GM12878 (cell line): Measurements from ENCODE around the gene SFXN2. TPM values are rescaled to one million over a fixed set of nuclear protein-coding genes. Genes with fewer than 3 reads are reported as not detected.
"Not testable (repeated sequence)": the region's sequence is repeated elsewhere in the genome, so short reads cannot be mapped to it uniquely, and the experiment has no call there.

Source experiments
- ATAC-seq: fragments of 200-7000 bp; cut with Tn5 transposase; 3 replicates; pipeline ENCODE4 v1.9.1; 2020; ENCODE audit warnings: mild to moderate bottlenecking, moderate library complexity
- BruUV-seq: library from RNA; stranded (reverse); fragments of 400-500 nt; replicated peaks from 2 replicates; lab custom pipeline; 2021; lab: Mats Ljungman, UMichigan
- CTCF ChIA-PET: fragments of 300-600 bp; sonication (Branson Sonifier 250); formaldehyde crosslinking; extraction: SDS; loops from one replicate; lab custom pipeline; 2021; ENCODE audit warnings: inconsistent platforms; lab: Yijun Ruan, JAX
- POLR2A ChIA-PET: fragments of 350-600 bp; formaldehyde crosslinking; extraction: SDS; loops from one replicate; lab custom pipeline; 2021; ENCODE audit warnings: inconsistent platforms; lab: Charles Lee
- RAD21 ChIA-PET: fragments of 300-600 bp; sonication (Branson Sonifier 250); formaldehyde crosslinking; loops from one replicate; lab custom pipeline; 2023; ENCODE audit warnings: antibody characterized with exemption; ENCODE audit not compliant: unreplicated experiment; lab: Charles Lee
- SMC1A ChIA-PET: fragments of 300-600 bp; sonication (Branson Sonifier 250); formaldehyde crosslinking; loops from one replicate; lab custom pipeline; 2023; ENCODE audit not compliant: unreplicated experiment, uncharacterized antibody; lab: Charles Lee
- DNase-seq: peaks from one replicate; pipeline ENCODE4 v3.0.0-alpha.2; 2011; ENCODE audit warnings: low read depth, low spot score
- FAIRE-seq: peaks from 3 replicates; lab custom pipeline; 2011; peaks lifted over from hg19 to GRCh38; lab: Jason Lieb, UNC
- H2AFZ ChIP-seq: 2 replicates; pipeline ENCODE4 v1.6.0; 2011; ENCODE audit warnings: low read depth, low read length, control low read depth; ENCODE audit not compliant: control insufficient read depth
- H3K27ac ChIP-seq: 2 replicates; pipeline ENCODE4 v1.5.1; 2011; ENCODE audit warnings: control low read depth; ENCODE audit not compliant: control insufficient read depth, insufficient read depth
- H3K27me3 ChIP-seq, 2 experiments: replicated peaks in 1 of 2; 2 replicates each; pipeline versions ENCODE4 v1.6.0 to v1.6.1; 2011; ENCODE audit warnings: low read length in 1 of 2; ENCODE audit not compliant: control insufficient read depth in 2 of 2, insufficient read depth in 2 of 2
- H3K36me3 ChIP-seq, 2 experiments: 2 replicates each; pipeline ENCODE4 v1.5.1; 2011; ENCODE audit warnings: low read length in 1 of 2; ENCODE audit not compliant: control insufficient read depth in 2 of 2, insufficient read depth in 2 of 2
- H3K4me1 ChIP-seq: 2 replicates; pipeline ENCODE4 v1.6.1; 2011; ENCODE audit warnings: mild to moderate bottlenecking, low read length, moderate library complexity, mixed read lengths; ENCODE audit not compliant: control insufficient read depth, insufficient read depth
- H3K4me2 ChIP-seq: 2 replicates; pipeline ENCODE4 v1.6.0; 2011; ENCODE audit warnings: control low read depth; ENCODE audit not compliant: control insufficient read depth, insufficient read depth
- H3K4me3 ChIP-seq: fragments of 200-600 bp; sonication (generic); 2 replicates; pipeline ENCODE4 v1.5.1; 2016
- H3K79me2 ChIP-seq: 2 replicates; pipeline ENCODE4 v1.6.0; 2011; ENCODE audit warnings: low read length; ENCODE audit not compliant: control insufficient read depth, insufficient read depth
- H3K9ac ChIP-seq: 2 replicates; pipeline ENCODE4 v1.8.0; 2011; ENCODE audit warnings: low read length, control low read depth, mixed read lengths; ENCODE audit not compliant: control insufficient read depth, insufficient read depth
- H3K9me3 ChIP-seq: replicated peaks from 3 replicates; pipeline ENCODE4 v1.5.1; 2011; ENCODE audit warnings: mild to moderate bottlenecking, low read length; ENCODE audit not compliant: control insufficient read depth, insufficient read depth
- H4K20me1 ChIP-seq: 2 replicates; pipeline ENCODE4 v1.6.0; 2011; ENCODE audit not compliant: control insufficient read depth, insufficient read depth
- ESRRA ChIP-seq: IDR thresholded peaks from 2 replicates; pipeline ENCODE4 v1.6.1; 2012; ENCODE audit warnings: mild to moderate bottlenecking, low read length, improper control_type of control experiment
- EZH2 ChIP-seq: IDR thresholded peaks from 2 replicates; pipeline ENCODE4 v1.6.1; 2012; ENCODE audit warnings: low read depth, mild to moderate bottlenecking, control low read depth, inconsistent platforms, low read length, borderline replicate concordance; ENCODE audit not compliant: control insufficient read depth
- SKIL ChIP-seq: fragments of 450-650 bp; IDR thresholded peaks from 2 replicates; pipeline ENCODE4 v1.6.1; 2017; ENCODE audit warnings: mild to moderate bottlenecking, low read depth, inconsistent platforms; ENCODE audit not compliant: poor library complexity, severe bottlenecking
- WGBS: methylation state at CpG from one replicate; pipeline ENCODE4 v1.1.6; 2016; ENCODE audit warnings: low lambda C conversion rate; ENCODE audit not compliant: insufficient replicate concordance, insufficient coverage; ENCODE audit errors: missing lambda C conversion rate; 5-methylcytosine and 5-hydroxymethylcytosine counted together
- in situ Hi-C: fragments of 300-500 bp; cut with MboI; formaldehyde crosslinking; loops from 9 replicates; pipeline ENCODE4 v1.14.3; 2018; ENCODE audit warnings: mixed read lengths
- intact Hi-C: fragments of 100-400 bp; cut with micrococcal nuclease; formaldehyde crosslinking; loops from one replicate; pipeline ENCODE4 v1.14.2; 2022; ENCODE audit not compliant: unreplicated experiment
- polyA plus RNA-seq, 11 experiments: library from polyadenylated mRNA; depleted of rRNA in 4 of 11; unstranded in 6 of 11; stranded (reverse) in 5 of 11; fragments of >200 nt; fragmentation: Nextera tagmentation in 4 of 11; fragmentation: Illumina TruSeq in 1 of 11; extraction: Ambion mirVana in 4 of 11; extraction: Trizol in 1 of 11; gene quantifications; 1 replicate in 1 of 11; 2 replicates in 10 of 11; pipeline versions ENCODE4 v1.2.1 to v1.2.3, GENCODE V29; 2011 to 2016; ENCODE audit warnings: inconsistent platforms in 2 of 11, missing spikeins in 2 of 11, low read depth in 1 of 11
- total RNA-seq, 4 experiments: library from RNA; depleted of rRNA in 3 of 4; stranded (reverse); fragments of >200 nt in 3 of 4; fragmentation: Illumina TruSeq in 1 of 4; extraction: Trizol in 1 of 4; gene quantifications; 2 replicates each; pipeline versions ENCODE4 v1.2.1 to v1.2.3, GENCODE V29; 2013 to 2021

Gene SFXN2
- total and polyA plus RNA-seq, 10 of the 15 experiments (the other 5 are each of a cell fraction or from before 2014, with no cell fraction given), result 8.8 to 22.5 (median 18.5) TPM

- CTCF ChIA-PET, result interaction anchor here (0.6 to 9.4 kb wide), 4 partner anchors 10 to 70 kb away, joined by 3 to 82 read pairs (median 4); no protein-coding TSS in a partner anchor
- no TSS peak for BruUV-seq
- no peaks in the 10 kb centered on the region for H3K9me3 ChIP-seq
- no peak overlapping the region for H3K4me3 ChIP-seq
- no peaks in the 10 kb centered on the region for H3K36me3 ChIP-seq
- WGBS, result 84% methylated on average over 9 of the region's 9 CpGs
- H3K4me2 ChIP-seq, result no peak overlapping the region
- SMC1A ChIA-PET, result interaction anchor here (0.7 to 1.9 kb wide), 5 partner anchors 10 to 162 kb away, joined by 3 to 5 read pairs (median 3); partner anchors contain the start of genes SUFU and TRIM8
- in situ Hi-C loops, result no loop called here
- H2AFZ ChIP-seq, result no peak overlapping the region
- POLR2A ChIA-PET, result interaction anchor here (0.5 to 1.9 kb wide), 4 partner anchors 9 to 674 kb away, joined by 4 to 7 read pairs (median 5); partner anchors contain the start of gene TRIM8
- peaks cover 10% of the 10 kb centered on the region for H3K4me1 ChIP-seq
- ATAC-seq (no peak), FAIRE-seq (no peak), DNase-seq (no peak)
- H3K27me3 ChIP-seq, result no peaks in the 10 kb centered on the region
- intact Hi-C loops, result no loop called here
- TF ChIP-seq SKIL (no peak), EZH2 (no peak), ESRRA (no peak)
- no peaks in the 10 kb centered on the region for H3K79me2 ChIP-seq
- H3K27ac ChIP-seq, result no peak overlapping the region
- no peak overlapping the region for H3K9ac ChIP-seq
- RAD21 ChIA-PET, result interaction anchor here (1.1 to 1.4 kb wide), 2 partner anchors 10 to 13 kb away, joined by 5 read pairs; no protein-coding TSS in a partner anchor
- no peaks in the 10 kb centered on the region for H4K20me1 ChIP-seq
These were observed 48.4 kb upstream of the SFXN2 start for GRCh38 chr10:102665904-102666509.

- H3K9ac ChIP-seq, ATAC-seq, intact Hi-C loops, H3K79me2 ChIP-seq, H4K20me1 ChIP-seq, H3K4me3 ChIP-seq, H3K9me3 ChIP-seq, FAIRE-seq, H3K36me3 ChIP-seq, H3K4me2 ChIP-seq, H3K27me3 ChIP-seq, H3K4me1 ChIP-seq, H3K27ac ChIP-seq, in situ Hi-C loops, BruUV-seq, H2AFZ ChIP-seq, DNase-seq: not testable (repeated sequence)
- ChIA-PET POLR2A (interaction anchor here (0.6 to 1.9 kb wide), 5 partner anchors 7 to 443 kb away, joined by 3 to 7 read pairs (median 3); no protein-coding TSS in a partner anchor), CTCF (interaction anchor here (0.6 kb wide), 1 partner anchor 58 kb away, joined by 3 read pairs; no protein-coding TSS in a partner anchor), RAD21 (interaction anchor here (1.4 kb wide), 1 partner anchor 11 kb away, joined by 5 read pairs; no protein-coding TSS in a partner anchor), SMC1A (interaction anchor here (1.6 to 1.9 kb wide), 2 partner anchors 9 to 46 kb away, joined by 5 to 6 read pairs; partner anchors contain the start of gene ARL3)
- 83% methylated on average over 1 of the region's 4 CpGs for WGBS
These were observed 47.0 kb upstream of the SFXN2 start for GRCh38 chr10:102667411-102667810.
